ENCODE data around the gene NUCB2.

DNA sequence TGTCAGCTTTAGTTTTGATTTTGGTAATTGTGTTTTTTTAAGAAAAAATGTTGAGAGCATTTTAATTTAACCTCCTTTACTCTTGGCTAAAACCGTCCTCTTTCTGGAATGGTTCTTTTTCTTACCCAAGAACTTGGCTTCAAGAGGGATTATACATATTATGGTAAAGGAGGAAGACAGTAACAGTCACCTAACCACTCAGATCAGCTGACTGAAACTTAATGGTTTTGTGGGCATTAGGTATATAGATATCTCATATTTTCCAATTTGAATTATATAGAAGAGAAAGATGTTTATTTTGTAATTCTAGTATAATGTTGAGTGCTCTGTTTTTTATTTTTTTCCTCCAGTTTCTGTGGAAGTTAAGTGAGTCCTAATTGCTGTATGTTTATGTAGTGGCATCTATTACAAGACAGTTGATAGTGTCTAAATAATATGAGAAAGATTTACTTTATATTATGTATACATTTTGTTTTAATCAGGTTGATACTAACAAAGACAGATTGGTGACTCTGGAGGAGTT is 38.4 kb downstream of the NUCB2 start:
- TF ChIP-seq, protein P1, sequence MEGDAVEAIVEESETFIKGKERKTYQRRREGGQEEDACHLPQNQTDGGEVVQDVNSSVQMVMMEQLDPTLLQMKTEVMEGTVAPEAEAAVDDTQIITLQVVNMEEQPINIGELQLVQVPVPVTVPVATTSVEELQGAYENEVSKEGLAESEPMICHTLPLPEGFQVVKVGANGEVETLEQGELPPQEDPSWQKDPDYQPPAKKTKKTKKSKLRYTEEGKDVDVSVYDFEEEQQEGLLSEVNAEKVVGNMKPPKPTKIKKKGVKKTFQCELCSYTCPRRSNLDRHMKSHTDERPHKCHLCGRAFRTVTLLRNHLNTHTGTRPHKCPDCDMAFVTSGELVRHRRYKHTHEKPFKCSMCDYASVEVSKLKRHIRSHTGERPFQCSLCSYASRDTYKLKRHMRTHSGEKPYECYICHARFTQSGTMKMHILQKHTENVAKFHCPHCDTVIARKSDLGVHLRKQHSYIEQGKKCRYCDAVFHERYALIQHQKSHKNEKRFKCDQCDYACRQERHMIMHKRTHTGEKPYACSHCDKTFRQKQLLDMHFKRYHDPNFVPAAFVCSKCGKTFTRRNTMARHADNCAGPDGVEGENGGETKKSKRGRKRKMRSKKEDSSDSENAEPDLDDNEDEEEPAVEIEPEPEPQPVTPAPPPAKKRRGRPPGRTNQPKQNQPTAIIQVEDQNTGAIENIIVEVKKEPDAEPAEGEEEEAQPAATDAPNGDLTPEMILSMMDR (IDR thresholded peaks at IDR 0.05), result no peak
- no peak for TF ChIP-seq POLR2A (IDR thresholded peaks at IDR 0.05)

All from Peyer's patch (tissue), 4 donors.